H1 (cell line): ENCODE results near the gene ROS1.

Experiments
- ASH2L ChIP-seq: fragments of 200-600, 300-600 bp; sonication (generic); IDR thresholded peaks from one replicate; pipeline ENCODE4 v1.7.1; 2017; ENCODE audit warnings: low read length
- BRCA1 ChIP-seq: IDR thresholded peaks from 2 replicates; pipeline ENCODE4 v1.6.1; 2012; ENCODE audit warnings: low read depth, low read length, improper control_type of control experiment
- CTCF ChIP-seq, 3 experiments: IDR thresholded peaks; 1 replicate in 2 of 3; 2 replicates in 1 of 3; pipeline versions ENCODE4 v1.5.1 to v1.6.1; 2011; ENCODE audit warnings: low read length in 3 of 3, mild to moderate bottlenecking in 3 of 3, inconsistent platforms in 2 of 3, low read depth in 1 of 3, moderate library complexity in 1 of 3; ENCODE audit not compliant: insufficient read depth in 1 of 3; ENCODE audit errors: control extremely low read depth in 1 of 3
- EP300 ChIP-seq, 2 experiments: IDR thresholded peaks; 1 replicate in 1 of 2; 2 replicates in 1 of 2; pipeline ENCODE4 v1.6.1; 2011 to 2012; ENCODE audit warnings: low read depth in 2 of 2, low read length in 2 of 2, mild to moderate bottlenecking in 2 of 2, borderline replicate concordance in 1 of 2, inconsistent platforms in 1 of 2, moderate library complexity in 1 of 2
- EZH2 ChIP-seq: fragments of 200-600 bp; sonication (generic); IDR thresholded peaks from 2 replicates; pipeline ENCODE4 v1.7.1; 2012; ENCODE audit warnings: low read depth, mild to moderate bottlenecking, moderate library complexity, low read length, inconsistent platforms; ENCODE audit not compliant: severe bottlenecking
- MAX ChIP-seq: IDR thresholded peaks from 2 replicates; pipeline ENCODE4 v1.6.1; 2012; ENCODE audit warnings: inconsistent platforms
- PHF8 ChIP-seq: fragments of 200-600 bp; sonication (generic); conservative IDR thresholded peaks from 2 replicates; pipeline ENCODE4 v1.7.1; 2012; ENCODE audit warnings: low read depth, mild to moderate bottlenecking, inconsistent platforms, low read length, moderate library complexity
- POLR2A ChIP-seq, 2 experiments: IDR thresholded peaks; 1 replicate in 1 of 2; 2 replicates in 1 of 2; pipeline ENCODE4 v1.6.1; 2011; ENCODE audit warnings: low read depth in 2 of 2, low read length in 2 of 2, mild to moderate bottlenecking in 2 of 2; ENCODE audit errors: control extremely low read depth in 1 of 2
- RXRA ChIP-seq: IDR thresholded peaks from 2 replicates; pipeline ENCODE4 v1.6.1; 2011; ENCODE audit warnings: low read depth, mild to moderate bottlenecking, low read length, moderate library complexity; ENCODE audit not compliant: insufficient read depth
- SIN3A ChIP-seq, 2 experiments: IDR thresholded peaks in 1 of 2; conservative IDR thresholded peaks in 1 of 2; 2 replicates each; pipeline ENCODE4 v1.6.1; 2011 to 2012; ENCODE audit warnings: low read length in 2 of 2, improper control_type of control experiment in 1 of 2, low read depth in 1 of 2, mild to moderate bottlenecking in 1 of 2
- TEAD4 ChIP-seq: IDR thresholded peaks from 2 replicates; pipeline ENCODE4 v1.6.1; 2012; ENCODE audit warnings: low read depth, low read length, inconsistent platforms, mixed read lengths
- YY1 ChIP-seq: IDR thresholded peaks from 2 replicates; pipeline ENCODE4 v1.6.1; 2011; ENCODE audit warnings: low read depth, mild to moderate bottlenecking, low read length

GRCh38 chr6:117397536-117398227 lies 28.1 kb downstream of the ROS1 start:
- TF ChIP-seq YY1: no peak
- TF ChIP-seq CTCF (IDR thresholded peaks at IDR 0.05; ENCODE audit: control extremely low read depth in 1 of 3, insufficient read depth in 1 of 3, low read depth in 1 of 3, low read length in 3 of 3): no peak
- no peak for TF ChIP-seq EP300 (IDR thresholded peaks at IDR 0.05; ENCODE audit: borderline replicate concordance in 1 of 2, low read depth in 2 of 2, low read length in 2 of 2)
- TF ChIP-seq POLR2A (IDR thresholded peaks at IDR 0.05; ENCODE audit: control extremely low read depth in 1 of 2, low read depth in 2 of 2, low read length in 2 of 2): no peak
- no peak for TF ChIP-seq SIN3A (conservative IDR thresholded peaks at IDR 0.05 in 1 of 2, IDR thresholded peaks at IDR 0.05 in 1 of 2; ENCODE audit: low read depth in 1 of 2, low read length in 2 of 2)
- TF ChIP-seq EZH2: no peak
- TF ChIP-seq PHF8: no peak
- TF ChIP-seq TEAD4: no peak
- TF ChIP-seq ASH2L: no peak
- no peak for TF ChIP-seq MAX
- no peak for TF ChIP-seq RXRA
- no peak for TF ChIP-seq BRCA1
